Inferior parietal cortex (tissue), 1 donor: ENCODE measurements around the gene CDHR4.
"Not testable (repeated sequence)": the region's sequence is repeated elsewhere in the genome, so short reads cannot be mapped to it uniquely, and the experiment has no call there.

ENCODE experiments used
- DNase-seq: peaks from one replicate; pipeline ENCODE4 v3.0.0-alpha.2; 2016; ENCODE audit errors: extremely low spot score

CDHR4 gene

GRCh38 chr3:49803465-49804140, 3.9 kb upstream of the CDHR4 start:
- DNase-seq = no peak

DNA sequence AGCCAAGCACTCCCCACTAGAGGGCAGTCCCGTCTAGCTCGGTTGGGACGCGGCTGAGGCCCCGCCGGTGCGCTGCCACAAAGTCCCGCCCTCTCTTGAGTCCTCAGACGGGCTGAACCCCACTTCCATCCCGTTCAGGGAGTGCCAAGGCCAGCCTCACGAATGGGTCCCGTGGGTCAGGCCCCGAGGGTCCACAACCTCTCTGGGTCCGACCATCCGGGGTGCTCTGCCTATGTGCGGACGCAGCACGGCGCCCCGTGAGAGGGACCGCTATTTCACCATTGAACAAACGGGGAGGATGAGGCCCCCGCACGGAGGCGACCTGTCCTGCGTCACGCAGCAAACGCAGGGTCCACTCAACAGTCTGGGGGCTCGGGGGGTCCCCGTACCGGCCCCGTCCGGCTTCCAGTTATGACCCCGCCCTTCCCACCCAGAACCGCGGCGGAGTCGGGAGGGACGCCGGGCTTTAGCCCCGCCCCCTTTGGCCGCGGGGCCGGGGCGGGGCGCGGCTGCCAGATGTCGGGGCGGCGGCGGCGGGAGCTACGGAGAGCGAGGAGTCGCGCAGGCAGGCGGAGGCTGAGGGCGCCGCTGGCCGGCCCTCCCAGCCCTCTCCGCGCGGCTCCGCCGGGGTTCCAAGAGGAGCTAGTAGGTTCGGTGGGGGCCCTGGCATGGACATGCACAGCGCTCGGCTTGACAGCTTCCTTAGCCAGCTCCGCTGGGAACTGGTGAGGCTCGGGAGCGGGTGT, 3.2 kb upstream of the CDHR4 start, which contains the start of gene INKA1:
TSS of gene INKA1 (plus strand) at position 543 of the 746 bp plus-strand sequence. CDS start at position 675, 132 bp downstream.
- DNase-seq = peak; percentile 90

GRCh38 chr3:49801160-49801559, 1.5 kb upstream of the CDHR4 start:
- DNase-seq = no peak

DNA sequence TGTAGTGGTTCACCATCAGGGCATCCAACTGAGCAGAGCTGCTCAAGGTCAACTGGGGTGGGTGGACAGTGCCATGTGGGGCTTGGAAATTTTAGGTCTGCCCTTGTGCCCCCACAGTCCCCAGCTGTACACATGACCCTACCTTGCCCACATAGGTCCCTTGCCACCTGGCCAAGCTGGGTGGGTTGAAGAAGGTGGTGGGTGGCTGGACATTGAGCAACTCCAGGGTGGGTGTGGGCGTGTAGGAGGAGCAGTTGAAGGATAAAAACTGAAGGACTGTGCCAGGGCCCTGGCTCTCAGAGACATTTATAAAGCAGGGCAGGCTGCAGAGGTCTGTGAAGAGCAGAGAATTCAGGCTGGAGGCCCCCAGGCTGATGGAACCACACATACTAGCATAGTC, 568 bp downstream of the CDHR4 start:
- no peak for DNase-seq

DNA sequence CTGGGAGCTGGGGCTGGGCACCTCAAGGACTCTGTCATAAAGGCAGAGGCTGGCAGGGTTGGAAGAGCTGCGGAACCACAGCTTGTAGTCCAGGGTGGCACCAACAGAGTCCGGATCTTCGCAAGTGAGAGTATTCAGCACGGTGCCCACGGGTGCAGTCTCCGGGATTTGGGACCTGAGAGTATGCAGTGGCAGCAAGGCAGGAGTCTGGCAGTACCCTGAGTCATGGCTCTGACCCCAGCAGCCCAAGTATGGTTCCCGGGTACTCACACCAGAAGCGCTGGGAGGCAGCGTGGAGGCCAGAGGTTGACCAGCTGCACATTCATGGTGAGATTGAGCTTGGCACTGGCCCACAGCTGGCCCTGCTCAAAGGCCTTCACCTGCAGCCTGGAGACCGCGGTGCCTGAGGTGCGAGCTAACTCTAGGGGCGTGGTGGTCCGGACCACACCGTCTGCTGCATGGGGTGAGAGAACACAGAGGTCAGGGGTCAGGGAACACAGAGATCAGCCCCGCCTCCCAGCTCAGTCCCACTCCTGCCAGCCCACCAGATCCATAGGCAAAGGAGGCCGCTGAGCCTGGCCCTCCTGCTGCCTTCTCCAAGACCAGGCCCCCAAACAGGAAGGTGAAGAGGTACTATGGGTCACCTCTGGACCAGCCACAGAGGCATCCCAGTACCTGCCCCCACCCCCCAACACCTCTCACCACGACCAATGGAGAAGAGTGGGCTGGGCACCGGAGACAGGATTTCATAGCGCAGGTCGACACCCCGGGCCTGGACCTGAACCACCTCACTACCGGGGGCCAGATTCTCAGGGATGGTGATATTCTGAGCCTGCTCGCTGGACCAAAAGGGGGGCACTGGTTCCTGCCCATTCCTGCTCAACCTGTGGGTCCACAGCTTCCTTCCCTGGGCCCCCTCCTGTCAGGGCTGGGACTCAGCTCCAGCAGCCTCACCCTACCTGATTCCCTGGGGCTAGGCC, 4.5 kb downstream of the CDHR4 start:
- DNase-seq = no peak

GRCh38 chr3:49794431-49794830, 5.2 kb downstream of the CDHR4 start:
- DNase-seq = no peak

DNA sequence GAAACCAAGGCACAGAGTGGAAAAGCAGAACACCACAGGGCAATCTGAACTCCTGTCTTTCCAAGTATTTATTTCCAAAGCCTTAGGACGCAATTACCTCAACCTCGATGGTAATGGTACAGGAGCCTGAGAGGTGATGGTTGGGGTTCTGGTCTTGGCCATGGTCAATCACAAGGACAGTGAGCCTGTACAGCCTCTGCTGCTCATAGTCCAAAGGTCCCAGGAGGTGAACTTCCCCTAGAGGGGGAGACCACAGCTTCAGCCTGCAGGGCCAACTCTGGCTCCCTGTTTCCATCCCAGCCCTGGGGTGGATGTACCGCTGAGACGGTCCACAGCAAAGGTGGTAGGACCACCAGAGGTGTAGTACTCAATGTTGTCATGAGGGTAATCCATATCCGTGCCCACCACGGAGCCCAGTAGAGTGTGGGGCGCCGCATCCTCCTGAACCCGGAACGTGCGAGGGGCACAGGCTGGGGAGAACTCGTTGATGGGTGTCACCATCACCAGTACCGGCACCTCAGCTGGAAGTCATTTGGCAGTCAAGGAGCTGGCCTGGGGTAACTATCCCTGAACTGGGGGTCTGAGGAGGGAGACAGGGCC, 6.1 kb downstream of the CDHR4 start:
- DNase-seq = no peak

GRCh38 chr3:49792371-49793150, 7.1 kb downstream of the CDHR4 start:
- no peak for DNase-seq

DNA sequence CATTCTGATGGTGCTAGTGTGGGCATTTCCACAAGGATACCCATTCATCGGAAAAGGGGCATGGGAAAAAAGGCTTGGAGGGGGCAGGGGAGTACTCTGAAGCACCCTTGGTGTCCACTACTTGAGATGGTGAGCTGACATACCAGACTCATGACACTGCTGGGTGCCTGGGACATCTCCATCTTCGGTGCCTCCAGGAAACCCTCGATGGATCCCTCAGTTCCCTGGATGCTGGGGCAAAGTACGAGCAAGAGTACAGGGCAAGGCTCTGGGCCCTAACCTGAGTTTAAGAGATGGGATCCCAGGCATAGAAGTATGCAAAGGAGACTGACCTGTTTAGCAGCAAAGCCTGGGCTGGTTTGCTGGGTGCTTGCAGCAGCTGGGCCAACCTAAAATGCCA, 8.1 kb downstream of the CDHR4 start:
- DNase-seq = no peak

GRCh38 chr3:49790626-49791411, 8.9 kb downstream of the CDHR4 start:
- DNase-seq = no peak

GRCh38 chr3:49788056-49788455, 11.6 kb downstream of the CDHR4 start:
- DNase-seq = no peak

DNA sequence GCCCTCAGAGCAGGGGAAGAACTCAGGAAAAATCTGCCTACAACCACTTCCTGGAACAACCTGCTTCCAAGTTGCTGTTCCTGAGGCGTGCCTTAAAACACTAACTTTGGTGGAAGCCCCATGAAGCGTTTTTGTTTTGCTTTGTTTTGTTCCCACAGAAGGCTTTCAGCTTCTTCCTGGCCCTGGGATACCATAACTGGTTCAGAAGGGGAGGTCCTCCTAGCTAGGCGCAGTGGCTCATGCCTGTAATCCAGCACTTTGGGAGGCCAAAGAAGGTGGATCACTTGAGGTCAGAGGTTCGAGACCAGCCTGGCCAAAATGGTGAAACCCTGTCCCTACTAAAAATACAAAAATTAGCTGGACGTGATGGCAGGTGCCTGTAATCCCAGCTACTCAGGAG, 12.1 kb downstream of the CDHR4 start:
- DNase-seq = no peak

DNA sequence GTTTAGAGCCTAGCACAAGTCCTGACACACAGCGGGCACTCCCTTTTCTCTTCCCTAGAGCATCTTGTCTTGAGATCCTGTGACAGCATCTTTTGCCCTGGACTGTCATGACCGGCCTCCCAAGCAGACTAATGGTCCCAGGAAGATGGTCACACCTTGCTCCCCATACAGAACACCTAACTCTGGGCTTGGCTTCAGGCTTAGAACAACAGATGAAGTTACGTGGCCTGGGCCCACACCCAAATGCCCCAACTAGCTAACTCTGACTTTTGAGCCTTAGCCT, 12.6 kb downstream of the CDHR4 start:
- no peak for DNase-seq

DNA sequence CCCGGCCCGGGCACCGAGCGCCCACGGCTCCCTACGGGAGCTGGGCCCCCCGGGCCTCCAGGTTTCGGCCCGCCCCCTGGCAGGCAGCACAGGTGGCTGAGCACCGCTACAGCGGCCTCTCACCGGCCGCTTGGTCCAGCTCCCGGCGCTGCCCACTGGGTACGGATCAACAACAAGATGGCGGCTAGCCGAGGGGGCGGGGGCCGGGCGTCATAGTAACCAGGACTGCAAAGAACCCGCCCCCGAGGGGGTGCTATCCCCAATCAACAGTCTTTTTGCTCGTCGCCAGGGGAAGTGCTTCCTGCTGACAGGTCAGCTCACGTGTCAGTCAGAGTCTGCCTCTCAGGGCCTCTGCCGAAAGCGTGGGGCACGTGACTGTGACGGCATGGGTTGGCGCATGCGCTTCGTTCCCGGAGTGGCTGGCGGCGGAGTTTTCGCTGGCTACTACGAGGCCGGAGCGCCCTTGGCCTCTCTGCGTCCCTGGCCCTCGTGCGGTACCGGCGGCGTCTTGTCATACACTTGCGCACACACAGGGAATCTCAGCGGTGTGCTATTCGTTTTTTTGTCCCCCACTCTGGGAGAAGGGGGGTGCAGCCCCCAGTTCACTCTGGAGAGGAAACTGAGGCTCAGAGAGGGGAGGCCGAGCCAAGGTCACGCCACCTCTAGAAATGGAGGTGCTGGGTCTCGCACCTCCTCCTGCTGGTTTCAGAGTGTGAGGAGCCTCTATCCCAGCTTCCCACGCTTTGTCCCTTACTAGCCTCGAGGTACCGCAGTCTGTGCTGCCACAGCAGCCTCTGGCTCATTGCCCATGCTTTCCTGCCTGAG, 13.1 kb downstream of the CDHR4 start, which contains the start of gene IP6K1:
TSS of gene IP6K1 (minus strand) at position 186 of the 825 bp plus-strand sequence. CDS start 38,502 bp downstream, outside the sequence.
- peak; percentile 100 for DNase-seq

GRCh38 chr3:49785565-49786356, 13.9 kb downstream of the CDHR4 start:
- DNase-seq = no peak

- DNase-seq = not testable (repeated sequence)
Measured at GRCh38 chr3:49782277-49782676, 17.4 kb downstream of the CDHR4 start.

DNA sequence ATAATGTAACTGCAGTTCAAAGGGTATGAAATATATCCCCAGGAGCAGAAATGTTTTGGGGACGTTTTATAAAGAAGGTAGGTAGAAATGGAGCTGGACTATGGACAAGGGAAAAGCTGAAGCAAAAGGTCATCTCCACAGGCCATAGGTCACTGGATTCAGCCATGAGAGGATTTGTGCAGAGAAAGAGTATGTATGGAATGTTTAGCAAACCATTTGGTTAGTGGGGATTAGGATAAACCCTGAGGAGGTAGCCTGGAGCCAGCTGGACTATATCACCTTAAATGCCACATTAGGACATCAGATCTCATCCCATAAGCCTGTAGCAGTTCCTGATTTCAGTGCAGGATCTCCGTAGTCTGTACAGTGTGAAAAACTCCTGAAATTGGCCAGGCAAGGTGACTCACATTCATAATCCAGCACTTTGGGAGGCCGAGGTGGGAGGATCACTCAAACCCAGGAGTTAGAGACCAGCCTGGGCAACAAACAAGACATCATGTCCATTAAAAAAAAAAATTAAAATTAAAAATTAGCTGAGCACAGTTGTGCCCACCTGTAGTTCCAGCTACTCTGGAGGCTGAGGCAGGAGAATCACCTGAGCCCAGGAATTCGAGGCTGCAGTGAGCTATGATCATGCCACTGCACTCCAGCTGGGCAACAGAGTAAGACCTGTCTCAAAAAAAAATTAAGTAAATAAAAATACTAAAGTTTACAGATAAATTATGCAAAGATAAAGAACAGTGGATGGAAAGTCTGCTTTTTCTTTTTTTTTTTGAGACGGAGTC, 18.1 kb downstream of the CDHR4 start:
- DNase-seq = no peak

GRCh38 chr3:49780975-49781365, 18.7 kb downstream of the CDHR4 start:
- not testable (repeated sequence) for DNase-seq
